HG03135 (cell line): ENCODE data around the gene HOXB6.

Source experiments
- ATAC-seq: cut with Tn5 transposase; IDR thresholded peaks from one replicate; pipeline ENCODE4 v1.9.1; 2021; ENCODE audit warnings: mild to moderate bottlenecking, moderate library complexity; ENCODE audit not compliant: unreplicated experiment

HOXB6 gene

DNA sequence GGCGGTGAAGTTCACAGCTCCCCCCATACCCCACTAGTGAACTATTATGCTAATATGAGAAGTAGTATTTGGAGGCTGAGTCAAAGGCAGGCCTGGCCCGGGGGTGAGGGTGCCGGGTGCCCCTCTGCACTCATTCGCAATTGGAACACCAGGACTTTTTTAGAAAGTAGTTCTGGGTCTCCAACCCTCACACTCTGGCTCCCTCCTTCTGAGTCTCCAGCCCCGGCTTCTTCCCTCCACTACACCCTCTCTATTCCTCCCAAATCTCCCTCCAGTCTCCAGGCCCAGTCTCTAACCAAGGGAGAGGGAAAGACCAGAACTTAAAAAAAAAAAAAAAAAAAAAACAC lies 48.6 kb downstream of the HOXB6 start:
- no peak for ATAC-seq

DNA sequence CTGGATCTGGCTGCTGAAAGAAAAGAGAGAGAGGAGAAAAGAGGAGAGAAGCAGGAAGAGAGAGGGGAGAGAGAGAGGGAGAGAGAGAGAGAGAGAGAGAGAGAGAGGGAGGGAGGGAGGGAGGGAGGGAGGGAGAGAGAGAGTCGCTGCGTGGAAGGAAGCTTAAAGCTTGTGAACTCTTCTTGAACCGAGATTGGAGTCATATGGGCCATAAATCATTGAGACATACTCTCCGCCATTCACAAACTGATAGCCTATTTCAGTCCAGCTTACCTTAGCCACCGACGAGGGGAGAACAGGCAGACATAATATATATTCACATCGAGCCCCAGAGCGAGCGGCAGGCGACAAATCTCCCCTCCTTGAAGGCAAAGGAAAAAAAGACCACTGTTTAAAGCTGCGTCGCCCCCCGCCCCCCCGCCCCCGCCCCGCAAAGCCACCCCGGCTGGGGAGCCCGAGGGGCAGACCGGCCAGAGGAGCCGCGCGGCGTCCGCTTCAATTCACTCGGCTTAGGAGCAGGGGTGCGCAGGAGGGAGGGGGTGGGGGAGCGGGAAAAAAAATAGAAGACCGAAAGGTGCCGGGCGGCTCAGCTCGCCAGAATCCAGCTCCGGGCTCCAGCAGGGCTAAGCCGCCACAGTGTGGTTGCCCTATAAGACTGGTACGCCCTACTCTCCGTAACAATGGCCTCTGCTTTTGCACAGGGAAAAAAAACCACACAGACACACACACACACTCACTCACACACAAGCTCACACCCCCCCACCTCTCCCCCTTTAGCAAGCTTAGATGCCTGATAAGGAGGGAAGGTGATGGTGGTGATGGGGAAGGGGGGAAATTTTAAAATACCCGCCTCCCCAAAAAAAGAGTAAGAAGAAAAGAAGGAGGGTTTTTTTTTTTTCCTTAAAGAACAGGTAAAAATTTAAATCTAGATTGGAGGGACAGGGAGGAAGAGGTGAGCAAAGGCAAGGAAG lies 49.2 kb downstream of the HOXB6 start:
- ATAC-seq: no peak

DNA sequence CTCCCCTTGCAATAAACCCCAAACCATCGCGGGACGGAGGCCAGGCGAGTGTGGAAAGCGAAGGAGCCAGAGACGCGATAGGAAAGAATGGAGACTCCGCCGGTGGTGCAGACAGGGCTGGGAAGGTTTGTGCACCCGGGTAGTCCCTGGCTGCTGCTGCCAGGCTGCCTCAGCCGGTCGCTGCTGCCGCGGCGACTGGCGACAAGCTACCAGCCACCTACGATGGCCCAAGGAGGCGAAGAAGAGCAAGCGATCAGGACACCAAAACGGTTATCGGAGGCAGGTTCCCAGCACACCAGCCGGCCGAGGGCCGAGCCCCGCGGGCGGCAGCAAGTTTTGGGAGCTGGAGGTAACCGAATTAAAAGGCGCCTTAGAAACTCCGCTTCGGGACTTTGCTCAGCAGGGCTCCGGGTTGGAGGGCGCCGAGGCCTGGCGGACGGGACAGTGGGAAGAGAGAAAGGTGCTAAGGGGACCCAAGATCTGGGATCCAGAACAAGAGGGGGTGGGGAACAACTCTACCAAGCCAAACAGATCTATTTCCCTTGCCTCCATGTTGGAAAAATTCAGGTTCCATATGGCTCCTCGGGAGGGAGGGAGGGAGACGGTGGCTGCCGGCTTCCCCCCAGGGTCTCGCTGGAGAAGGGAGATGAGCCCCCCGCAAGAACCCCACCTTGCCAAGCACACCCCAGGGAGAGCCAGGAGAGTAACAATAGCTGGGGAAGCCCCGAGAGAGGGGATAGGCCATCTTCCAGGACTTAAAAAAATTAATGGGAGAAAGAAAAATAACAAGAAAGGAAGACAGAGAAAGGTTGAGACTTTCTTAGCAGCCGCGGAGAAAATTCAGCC lies 50.2 kb downstream of the HOXB6 start:
- no peak for ATAC-seq

DNA sequence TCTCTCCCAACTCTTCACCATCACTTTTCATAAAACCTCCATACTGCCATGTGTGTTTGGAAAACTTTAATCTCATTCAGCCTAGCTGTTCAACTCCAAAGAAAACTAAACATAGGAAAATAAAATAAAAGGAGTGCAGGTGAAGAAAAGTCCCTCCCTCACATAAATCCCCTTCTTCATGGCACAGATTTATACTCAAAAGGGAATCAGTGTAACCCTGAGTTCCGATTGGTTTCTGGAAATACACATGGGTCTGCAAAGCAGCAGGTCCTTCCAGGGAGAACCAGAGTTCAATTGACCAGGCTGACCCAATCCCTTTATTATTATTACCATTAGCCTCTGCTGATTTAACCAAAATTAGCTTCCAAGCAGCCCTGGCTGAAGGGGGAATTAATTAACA lies 51.0 kb downstream of the HOXB6 start:
- no peak for ATAC-seq

DNA sequence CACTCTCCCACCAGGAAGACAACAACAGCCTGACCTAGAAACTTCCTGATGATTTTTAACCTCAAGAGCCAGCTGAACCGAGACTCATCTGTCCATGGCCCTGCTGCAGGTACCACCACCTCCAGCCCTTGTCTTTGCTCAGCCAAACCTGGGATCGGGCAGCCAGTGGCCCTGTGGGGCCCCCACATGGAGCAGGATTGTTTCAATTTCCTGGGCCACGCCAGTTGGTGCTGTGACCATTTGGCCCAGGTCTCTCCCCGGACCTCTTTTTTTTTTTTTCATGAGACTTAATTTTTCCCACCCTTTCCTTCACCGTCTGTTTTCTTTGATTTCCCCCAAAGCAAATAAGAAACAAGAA lies 51.6 kb downstream of the HOXB6 start:
- no peak for ATAC-seq

DNA sequence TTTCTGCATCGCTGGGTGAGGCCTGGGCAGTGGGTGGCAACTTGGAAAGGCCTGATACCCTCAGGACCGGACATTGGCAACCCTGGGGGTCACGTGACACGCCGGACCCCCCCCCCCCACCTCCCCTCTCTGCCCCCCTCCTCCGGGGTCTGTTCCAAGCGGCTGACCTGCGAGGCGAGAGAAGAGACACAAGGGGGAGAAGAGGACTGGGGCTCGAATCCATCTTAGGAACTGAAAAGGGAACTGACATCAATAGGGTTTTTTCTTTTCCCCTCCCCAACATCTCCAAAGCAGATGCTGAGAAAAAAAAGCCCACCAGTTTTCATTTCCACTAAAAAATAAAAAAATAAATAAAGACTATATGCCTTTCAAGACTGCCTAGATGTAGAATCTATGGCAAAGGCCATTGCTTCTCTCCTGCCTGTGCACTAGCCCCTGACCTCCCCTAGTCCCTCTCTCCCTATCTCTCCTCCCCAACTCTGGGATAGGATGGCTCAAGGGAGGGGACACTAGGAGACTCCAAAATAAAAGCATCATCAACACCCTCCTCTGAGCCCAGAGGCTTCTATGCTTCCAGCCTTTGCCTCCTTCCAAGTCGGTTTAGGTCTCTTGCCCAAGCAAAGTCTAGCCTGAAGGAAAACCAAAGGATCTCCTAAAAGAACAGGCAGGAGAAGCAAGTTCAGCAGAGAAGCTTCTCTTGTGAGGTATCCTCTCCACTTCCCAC lies 52.2 kb downstream of the HOXB6 start:
- ATAC-seq: no peak

DNA sequence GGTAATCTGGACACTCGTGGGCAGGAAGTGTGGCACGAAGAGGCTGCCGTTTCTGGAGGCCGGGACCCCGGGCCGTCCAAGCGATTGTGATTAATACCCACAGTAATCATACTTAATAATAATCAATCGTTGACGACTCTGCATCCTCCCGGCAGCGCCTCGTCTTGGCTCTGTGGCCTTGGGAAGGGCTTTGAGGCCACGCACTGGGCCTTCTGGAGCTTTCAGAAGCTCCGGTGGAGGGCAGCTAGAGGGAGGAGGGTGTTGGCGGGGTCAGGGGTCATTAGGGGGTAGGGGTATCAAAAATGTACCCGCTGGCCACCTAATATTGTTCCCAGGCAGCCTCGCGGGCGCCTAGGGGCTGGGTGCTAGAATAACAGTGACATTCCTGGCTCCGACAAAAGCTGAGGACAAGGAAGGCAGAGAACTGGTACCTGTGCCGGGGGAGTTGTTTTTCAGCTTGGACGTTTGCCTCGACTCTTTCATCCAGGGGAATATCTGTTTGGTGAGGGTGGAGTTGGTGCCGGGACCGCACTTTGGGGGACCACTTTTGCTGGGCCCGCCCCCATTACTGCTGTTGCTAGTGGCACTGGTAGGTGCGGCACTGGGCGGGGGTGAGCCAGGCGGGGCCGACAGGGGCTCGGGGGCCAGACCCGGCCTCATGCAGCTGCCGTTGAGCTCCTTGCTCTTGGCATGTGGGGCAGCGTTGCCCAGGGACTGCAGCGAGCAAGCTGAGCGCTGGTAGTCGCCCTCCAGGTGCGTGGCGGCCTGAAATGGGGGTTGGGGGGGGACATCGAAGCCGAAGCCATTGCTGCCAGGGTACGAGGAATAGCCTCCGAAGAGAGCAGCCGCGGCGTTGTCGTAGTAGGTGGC lies 53.0 kb downstream of the HOXB6 start:
- no peak for ATAC-seq

DNA sequence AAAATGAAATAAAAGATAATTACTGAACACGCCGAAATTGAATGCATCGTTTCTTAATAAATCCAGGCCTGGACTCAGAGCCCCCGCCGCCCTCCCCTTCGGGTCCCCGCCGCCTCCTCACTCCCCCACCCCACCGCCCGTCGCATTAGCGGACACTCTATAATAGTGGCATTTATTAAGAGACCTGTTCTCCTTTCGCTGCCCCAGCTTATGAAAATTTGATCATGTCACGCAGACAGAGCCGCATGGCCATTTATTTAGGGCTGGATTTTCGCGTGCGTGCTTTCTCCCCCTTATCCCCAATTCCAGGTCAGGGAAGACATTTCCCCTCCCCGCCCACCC lies 53.6 kb downstream of the HOXB6 start:
- ATAC-seq: no peak

DNA sequence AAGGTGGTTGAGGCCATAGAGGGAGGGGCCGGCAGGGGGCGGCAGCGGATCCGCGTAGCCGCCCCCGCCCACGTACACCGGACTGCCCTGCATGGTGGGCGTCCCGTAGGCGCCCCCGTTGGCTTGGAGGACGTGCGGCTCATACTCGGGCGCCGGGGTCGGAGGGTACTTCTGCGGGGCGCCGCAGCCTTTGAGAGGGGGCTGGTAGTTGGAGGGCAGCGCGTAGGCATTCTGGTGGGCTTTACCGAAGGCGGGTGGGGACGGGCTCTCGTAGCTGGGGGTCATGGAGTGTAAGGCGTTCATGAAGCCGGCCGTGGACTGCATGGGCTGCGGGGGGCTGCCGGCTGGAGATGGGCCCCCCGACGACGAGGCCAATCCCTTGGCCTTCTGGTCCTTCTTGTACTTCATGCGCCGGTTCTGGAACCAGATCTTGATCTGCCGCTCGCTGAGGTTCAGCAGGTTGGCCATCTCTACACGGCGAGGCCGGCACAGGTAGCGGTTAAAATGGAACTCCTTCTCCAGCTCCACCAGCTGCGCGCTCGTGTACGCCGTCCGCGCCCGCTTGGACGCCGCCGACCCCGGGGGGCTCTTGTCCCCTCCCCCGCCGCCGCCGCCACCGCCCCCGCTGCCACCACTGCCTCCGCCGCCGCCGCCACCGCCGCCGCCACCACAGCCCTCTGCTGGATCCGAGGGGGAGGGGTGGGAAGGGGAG lies 54.1 kb downstream of the HOXB6 start:
- ATAC-seq: no peak

DNA sequence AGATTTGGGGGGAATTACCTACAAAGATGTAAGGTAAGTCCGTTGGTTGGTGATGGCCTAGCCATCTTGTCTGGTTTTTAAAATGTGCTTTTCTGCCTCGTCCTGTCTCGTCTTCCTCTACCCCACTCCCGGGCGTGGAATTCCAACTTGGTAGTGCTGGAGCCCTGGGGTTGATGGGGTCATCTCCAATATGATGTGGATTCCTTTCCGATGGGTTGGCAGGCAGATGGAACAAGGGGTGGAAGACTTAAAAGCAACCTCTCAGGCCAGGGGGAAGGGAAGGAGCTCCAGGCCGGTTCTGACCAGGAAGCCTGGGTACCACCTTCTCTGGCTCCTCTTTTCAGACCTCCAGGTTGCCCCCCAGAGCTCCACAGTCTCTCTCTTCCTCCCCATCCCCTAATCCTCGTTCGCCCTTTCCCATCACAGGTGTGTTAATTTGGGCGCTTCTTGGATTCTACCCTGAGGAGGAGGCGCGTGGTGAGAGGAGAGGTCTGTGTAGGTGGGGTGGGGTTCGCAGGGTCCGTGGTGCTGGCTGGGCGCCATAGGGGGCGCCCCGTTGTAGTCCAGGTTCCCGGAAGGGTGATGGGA lies 54.8 kb downstream of the HOXB6 start:
- ATAC-seq: no peak

DNA sequence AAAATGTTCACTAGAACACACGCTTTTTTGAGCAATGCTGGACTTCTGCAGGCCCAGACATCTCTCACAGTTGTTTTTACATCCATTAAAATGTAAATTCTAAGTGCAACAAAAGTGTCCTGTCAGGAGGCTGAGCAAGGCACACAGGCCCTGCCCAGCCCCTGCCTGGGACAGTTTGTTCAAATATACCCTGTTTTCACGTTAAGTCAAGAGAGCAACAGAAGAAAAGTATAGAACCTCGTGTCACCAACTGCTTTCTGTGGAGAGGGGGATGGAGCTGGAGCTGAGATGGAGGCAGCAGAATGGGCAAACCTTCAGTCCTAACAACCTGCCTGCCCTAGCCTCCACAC lies 55.5 kb downstream of the HOXB6 start:
- ATAC-seq: no peak

DNA sequence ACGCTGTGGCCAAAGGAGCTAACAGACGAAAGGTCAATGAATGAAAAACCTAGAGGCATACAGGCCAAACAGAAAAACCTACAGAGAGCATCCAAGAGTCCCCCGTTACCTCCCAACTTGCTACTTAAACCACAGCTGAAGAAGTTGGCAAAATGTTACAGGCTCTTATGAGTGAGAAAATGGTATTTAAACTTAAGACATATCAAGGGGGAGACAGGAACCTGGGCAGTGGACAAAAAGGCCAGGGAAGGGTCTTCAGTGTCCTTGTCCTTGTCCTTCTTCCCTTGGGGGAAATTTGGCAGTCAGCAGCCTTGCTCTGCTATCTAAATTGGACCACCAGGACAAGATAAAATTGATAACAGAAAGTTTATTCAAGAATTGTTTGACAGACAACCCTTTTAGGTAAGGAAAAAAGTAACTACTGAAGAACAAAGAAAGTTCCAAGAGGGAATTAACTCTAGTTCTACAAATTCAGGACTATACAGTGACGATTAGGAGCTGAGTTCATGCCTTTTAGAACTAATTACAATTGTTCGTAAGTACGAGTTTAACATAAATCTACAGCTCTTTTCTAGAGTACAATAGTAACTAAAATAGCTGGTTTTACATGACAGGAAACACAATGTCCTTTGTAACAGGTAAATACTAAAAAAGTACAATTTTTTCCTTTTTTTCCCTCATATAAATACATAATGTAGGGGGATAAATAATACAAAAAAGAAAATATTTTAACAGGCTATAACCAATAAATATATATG lies 56.1 kb downstream of the HOXB6 start:
- no peak for ATAC-seq

DNA sequence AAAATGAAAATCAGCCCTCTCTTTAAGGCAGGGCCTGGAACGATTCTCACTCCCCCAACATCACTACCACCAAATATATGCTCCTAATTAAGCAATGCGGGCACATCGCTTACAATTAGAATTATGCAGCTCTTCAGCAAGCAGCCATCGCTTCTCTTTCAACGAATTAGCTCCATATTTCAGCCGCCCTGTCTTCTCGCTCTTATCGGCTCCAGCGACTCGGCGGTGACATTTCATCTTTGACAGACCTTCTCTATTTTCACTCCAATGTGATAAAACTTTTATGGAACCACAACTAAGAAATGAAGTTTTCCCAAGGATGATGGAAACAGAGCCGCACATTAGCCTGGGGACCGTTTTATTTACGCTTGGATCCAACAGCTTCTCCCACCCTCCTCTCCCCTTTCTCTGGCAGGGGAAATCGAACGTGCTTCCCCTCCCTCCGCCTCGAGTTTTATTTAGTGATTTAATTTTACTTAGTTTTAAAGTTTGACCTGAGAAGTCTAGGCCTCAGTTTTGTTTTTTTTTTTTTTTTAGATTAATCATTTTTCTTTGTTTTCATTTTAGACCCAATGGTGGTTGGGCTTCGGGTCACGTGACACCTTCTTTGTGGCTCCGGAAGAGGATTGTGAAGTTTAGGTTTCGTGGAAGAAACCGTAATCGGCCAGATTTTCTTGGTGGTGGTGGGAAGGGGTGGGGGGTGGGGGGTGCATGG lies 56.8 kb downstream of the HOXB6 start:
- no peak for ATAC-seq

DNA sequence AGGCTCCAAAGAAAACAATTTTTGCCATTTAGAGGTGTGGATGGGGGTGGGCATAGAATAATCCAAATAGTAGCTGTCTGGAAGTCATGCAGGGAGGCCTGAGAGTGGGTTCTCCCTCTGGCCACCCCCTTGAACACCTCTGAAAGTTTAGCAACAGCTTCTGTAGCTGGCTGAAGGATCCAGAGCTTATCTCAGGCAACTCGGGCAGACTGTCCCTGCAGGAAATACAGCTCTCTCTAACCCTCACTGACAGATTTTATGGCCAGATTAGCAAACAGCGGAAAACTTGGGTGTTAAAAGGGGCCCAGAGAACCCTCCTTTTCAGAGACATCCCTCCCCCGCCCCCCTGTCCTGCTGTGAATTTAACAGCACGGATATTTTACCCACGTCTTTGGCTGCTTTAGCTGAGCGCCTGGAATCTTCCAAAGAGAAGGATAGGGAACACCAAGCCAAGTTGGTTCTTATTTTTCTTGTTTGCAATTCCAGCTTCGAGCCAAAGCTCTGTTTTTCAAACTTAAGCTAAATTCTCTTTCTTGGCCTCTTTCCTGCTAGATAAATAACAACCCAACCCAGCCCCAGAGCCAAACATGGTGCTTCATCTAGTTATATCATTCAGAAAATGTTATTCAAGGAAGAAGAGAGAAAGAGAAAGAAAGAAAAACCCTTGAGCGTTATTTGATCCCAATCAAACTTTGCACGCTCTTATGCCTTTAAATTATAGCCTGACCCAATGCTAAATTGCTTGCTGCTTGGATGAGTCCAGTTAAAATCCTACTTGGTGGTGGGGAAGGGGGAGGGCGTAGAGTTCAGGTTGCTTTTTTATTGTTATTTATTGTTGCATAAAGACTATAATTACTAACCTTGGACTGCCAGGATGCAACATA lies 57.6 kb downstream of the HOXB6 start:
- ATAC-seq: no peak

DNA sequence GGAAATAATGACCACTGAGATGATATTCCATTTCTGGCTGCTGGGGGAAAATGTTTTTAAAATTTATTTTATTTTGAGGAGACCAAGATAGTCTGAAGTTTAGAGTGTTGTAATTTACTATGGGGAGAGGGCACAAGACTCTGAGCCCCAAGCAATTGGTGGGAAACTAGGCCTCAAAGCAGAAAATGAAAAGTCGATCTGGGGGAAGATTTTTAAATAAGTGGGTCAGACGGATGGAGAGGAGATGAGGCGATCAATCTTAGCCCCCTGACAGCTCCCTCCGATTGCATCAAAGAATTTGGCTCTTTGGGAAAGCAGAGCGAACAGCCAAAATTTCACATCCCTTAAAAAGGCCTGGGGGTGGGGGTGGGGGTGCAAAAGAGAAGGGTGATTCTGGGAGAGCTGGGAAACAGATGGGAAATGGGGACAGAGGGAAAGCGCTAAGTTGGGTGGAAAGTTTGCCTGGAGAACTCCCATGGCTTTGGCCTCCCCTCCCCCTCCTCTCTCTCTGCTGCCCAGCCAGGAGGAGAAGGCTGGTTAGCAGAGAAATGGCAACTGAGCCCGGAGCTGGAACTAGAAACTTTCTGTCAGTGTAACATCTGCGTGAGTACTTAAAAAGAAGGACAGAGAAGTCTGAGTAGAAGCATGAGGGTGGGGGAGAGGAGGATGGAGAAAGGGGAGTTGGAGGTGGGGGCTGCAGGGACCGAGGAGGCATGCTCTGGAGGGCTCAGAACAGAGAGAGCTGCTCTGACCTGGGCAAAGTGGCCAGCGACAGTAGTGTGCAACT lies 58.5 kb downstream of the HOXB6 start:
- ATAC-seq: no peak
